DMS153 (cell line): Measurements from ENCODE around the gene SMOC2.

ENCODE experiments used
- DNase-seq: peaks from one replicate; lab custom pipeline; 2025; lab: John Stamatoyannopoulos, UW

The SMOC2 gene

DNA sequence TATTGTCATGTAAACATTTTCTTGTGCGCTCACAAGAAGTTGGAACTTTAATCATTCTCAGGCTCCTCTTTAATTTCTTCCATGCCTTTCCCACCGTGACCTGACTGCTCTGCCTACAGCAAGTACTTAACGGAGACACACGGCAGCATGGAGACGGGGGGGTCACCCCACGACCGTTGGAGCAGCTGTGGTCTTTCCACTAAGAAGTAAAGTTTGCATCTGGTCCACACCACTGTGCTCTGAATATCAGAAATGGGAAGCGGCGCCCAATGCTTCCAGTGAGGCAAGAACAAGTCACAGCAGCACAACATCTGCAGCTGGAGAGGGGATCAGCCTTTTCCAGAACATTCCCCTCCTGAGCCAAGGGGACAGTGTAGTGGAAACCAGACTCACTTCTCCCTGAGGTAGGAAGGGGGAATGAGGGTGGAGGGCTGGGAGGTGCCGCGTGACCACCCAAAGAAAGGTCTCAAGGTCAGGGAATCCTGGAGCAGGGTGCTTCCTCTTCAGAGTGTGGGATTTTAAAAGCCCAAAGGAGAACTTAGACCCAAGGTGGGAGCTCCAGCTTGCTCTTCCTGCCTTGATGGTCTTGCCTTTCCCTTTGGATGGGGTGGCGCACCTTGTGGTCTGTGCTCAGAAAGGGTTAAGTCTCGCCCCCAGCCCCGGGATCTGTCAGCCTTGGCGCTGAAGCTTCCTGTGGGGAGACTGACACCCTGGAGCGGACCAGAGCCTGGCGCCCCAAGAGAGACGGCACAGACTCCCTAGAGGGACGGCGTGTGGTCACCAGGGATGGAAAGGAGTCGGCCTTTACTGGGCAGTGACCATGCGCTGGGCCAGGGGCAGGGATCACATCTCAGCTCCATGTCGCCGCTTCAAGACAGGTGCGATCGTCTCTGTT is 25.6 kb upstream of the SMOC2 start:
- no peak for DNase-seq

DNA sequence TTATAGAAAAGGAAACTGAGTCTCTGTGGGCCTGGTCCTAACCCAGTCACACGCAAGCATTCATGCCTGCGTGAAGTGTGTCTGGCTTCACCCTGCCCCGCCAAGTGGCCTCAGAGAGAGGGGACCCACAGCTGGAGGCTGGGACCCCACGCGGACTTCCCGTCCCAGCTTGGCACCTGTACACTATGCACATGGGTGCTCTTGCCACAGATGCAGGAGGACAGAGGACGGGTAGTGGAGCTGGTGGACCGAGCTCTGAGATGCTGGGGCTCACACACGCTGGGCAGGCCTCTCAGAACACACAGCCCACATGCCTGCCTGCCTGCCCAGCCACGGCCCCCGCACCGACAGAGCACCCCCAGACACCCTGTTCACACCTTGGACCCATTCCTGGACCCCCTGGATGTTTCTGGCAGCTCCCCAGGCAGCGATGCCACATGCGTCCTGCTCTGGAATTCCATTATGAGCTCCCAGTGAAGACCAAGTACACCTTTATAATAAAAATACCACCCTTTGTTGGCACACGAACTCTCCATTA is 24.9 kb upstream of the SMOC2 start:
- DNase-seq = no peak

DNA sequence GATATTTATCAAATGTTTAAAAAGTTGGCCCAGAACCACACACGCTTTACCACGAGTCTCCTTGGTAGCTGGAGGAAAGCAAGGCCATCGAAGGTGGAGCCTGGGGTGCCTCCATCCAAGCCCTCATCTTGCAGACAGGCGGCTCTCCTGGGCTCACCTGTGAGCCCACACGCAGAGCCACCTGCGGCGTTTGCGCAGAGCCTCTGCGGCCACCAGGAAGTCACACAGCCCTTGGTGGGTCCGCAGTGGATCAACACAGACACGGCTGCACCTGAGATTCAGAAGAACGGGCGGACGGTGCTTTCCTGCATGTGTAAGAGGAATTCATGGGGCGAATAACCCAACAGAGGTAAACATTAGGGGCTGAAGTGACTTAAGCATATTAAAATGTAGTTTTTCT is 24.5 kb upstream of the SMOC2 start:
- no peak for DNase-seq

DNA sequence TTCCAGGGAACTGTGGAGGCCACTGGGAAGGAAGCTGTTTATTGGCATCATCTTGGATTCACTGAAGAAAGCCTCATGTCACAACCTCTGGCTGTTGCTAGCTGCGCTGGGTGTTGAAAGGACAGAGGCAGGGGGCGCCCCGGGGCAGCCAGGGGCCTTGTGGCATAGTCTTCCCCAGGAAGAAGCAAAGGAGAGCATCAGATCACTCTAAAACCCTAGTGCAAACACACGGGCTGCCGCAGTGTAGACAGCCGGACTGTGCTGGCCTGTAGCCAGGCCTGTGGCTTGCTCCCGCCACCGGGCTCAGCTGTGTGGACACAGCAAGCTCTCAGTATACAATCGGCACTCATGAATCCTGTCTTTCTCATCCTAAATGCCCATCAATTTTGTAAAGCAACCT is 23.8 kb upstream of the SMOC2 start:
- DNase-seq = no peak

DNA sequence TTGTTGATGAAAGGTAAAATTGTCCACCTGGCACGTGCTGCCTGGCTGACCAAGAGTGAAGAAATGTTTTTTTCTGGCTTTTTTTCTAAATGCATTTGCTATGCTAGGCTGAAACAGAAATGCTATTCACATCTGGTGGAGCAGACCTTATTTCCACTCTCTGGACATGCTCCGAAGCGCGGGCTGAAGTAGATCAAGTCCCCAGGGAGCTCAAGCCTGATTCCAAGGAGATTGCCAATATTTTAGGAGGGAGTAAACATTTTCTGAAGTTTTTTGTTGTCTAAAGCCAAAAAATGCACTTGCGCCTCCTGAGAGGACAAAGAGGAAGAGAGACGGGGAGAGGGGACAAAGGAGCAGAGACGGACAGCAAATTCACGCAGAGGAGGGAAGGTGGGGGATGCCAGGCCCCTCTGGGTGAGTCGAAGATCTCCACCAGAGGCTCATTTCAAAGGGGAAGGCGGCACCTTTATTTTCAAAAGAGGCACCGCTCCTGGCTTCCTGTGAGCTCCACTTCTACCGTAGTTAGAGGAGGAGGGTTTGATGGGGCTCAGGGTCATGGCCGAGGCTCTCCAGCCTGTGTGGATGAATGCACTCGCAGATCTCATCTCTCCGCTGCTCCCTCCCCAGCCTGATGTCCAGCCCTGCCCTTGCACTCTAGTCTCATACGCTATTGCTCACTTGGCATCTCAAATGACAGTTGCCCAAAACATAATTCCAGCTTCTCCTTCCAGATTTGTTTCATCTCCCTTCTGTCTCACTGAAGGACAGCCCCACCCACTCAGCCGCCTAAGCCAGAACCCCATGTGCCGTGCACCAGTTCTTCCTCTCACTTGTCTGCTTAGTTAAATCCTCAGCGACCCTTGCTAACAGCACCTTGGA is 23.1 kb upstream of the SMOC2 start:
- DNase-seq = no peak

DNA sequence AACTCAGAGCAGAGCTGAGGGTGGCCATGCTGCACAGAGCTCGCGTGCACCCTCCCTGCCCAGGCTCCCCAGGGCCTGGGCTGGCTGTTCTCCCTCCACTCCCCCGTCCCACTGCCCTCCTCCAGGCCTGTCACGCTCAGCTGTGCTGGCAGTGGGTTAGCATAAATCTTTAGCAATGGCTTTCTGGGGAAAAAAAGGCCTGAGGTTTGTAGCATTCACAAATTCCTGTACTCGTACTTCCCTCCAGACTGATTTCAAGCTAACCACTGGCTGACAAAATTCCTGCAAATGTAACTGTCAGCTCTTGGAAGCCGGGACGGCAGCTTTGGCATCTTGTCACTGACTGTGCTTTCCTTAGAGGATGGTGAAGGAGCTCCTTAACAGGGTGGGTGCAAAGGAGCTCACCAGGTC is 22.3 kb upstream of the SMOC2 start:
- DNase-seq = no peak

DNA sequence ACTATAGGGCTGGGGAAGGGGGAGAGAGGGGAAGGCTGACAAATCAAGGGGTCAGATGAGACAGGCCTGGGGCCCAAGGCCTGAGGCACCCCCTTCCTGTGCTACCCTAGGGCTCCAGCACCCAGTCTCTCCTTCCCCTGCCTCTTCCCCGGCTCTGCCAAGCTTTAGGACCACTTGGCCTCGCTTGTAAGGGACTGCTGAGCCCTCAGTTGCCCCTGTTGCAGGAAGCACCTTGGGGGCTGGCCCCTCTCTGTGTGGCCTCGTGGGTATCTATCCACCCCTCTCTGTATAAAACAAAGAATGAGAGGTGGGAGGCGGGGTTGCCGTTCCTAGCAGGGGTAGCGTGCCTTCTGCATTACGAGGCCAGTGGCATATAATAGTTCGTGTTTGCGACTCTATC is 21.4 kb upstream of the SMOC2 start:
- no peak for DNase-seq

DNA sequence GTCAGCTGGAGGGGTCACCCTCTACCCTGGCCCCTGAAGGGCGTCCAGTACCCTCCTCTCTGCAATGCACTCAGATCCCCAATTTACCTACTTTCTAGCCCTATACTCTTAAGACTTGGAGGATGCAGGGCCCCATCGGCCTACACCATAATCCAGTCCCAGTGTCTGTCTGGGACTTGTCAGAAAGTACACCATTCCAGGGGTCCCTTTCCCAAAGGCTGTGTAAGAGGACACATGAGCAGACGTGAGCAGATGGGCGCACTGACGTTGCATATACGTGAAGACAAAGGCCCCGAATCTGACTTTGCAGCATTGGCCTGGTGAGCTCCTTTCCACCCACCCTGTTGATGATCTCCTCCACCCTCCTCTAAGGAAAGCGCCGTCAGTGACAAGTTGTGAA is 20.9 kb upstream of the SMOC2 start:
- no peak for DNase-seq

DNA sequence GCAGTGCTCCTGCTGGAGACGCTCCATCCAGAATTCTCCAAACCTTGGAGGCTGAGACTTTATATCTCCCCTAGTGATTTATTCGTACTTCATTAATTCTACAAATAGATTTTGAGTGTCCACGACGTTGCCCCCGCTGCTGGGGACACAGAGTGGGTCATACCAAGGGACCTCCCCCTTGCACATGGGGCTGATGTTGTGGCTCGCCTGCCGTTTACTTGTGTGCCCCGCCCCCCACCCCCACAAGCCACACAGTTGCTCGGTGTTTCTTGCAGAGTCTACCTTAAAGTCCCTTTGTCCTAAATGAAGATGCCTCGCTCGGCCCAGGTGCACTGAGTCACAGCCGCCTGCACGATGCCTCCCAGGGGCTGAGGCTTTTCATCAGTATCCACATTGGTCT is 20.3 kb upstream of the SMOC2 start:
- DNase-seq = no peak

DNA sequence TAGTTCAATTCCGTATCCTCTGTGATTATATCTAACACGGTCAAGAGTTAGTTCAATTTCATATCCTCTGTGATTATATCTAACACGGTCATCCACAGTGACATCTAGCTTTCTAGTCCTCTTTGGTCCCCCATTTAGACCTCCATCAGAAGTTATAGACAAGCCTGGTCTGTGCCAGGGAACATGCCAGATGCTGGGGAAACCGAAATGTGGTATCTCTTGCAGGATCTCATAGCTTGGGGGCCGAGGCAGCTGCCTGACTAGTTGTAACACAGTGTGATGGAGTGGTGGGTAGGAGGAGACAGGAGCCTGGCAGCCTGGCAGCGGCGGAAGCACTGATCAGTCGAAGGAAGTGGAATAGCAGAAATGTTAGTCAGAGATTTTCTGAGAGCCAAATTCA is 13.8 kb upstream of the SMOC2 start:
- no peak for DNase-seq

DNA sequence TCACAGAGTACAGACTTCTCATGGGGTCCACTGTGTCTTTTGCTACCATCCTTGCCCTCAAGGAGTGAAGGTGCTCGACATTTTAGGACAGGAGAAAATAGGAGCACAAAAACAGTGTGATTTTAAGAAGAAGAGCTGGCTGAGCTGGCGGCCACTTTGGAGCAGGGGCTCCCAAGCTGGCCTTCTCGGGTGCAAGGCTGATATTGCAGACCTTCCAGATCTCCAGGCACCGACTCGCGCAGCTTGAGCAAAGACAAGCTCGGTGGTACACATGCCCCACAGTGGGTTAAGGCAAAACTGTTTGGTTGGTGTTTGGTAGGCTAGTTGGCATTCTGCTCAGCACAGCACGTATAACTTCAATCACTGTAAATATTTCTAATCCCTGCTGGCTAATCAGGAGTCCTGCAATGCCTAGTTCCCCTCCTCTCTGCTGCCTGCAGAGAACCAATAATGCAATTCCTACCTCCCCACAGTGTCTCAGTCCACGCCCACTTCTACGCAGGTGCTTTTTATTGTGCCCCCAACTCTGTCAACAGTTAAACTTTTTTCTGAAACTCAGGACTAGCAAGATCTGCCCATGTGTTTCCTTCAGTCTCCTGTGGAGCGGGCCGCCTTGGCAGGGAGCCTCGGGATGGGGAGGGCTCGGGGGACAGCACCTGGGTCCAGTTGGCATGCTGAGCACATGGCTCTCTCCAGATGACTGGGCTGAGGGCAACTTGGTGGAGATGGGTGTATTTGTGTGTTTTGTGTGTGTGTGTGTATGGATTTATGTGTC is 12.7 kb upstream of the SMOC2 start:
- DNase-seq = no peak

DNA sequence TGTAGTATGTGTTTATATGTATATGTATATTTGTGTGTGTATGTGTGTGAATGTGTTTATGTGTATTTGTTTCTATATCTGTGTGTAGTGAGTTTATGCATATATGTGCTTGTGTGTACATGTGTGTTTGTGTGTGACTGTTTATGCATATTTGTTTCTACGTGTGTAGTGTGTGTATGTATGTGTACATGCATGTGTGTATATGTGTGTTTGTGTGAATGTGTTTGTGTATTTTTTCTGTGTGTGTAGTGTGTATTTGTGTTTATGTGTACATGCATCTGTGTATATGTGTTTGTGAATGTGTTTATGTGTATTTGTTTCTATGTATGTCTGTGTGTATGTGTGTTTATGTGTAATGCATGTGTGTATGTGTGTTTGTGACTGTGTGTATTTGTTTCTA is 12.1 kb upstream of the SMOC2 start:
- DNase-seq = no peak

DNA sequence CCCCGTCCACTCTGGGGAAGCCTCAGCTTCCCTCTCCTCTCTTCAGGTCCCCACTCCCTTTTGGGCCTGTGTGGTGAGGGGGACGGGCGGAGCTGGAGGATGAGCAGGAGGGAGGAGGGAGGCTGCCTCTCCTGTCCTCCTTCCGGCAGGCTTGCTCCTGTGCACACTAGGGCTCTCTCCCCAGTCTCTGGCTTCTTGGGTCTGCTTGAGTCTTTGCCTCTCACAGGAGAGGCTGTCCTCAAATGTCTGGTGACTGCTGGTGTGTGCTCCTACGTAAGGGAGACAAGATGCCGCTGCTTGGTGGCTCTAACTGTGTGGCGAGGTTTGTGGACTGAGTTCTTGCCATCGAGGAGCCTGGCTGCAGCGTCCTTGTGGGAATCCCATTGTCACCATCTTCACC is 8.8 kb upstream of the SMOC2 start:
- DNase-seq = no peak

DNA sequence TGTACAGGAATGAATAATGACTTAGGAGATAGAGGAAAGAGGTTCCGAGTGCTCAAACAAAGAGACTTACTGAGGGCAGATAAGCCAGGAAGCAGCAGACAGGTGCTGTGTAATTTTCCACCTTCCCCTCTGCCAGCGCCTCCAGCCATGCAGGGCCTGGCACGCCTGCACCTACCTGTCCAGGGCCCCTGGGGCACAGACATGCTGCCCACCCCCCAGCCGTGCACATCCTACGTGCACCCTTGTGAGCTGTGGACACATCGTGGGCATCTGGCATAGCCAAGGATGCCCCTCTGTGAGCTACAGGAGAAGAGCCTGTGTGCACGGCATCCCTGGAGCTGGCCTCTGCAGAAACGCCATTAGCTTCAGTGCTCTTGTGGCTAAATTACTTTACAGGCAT is 7.1 kb upstream of the SMOC2 start:
- no peak for DNase-seq

DNA sequence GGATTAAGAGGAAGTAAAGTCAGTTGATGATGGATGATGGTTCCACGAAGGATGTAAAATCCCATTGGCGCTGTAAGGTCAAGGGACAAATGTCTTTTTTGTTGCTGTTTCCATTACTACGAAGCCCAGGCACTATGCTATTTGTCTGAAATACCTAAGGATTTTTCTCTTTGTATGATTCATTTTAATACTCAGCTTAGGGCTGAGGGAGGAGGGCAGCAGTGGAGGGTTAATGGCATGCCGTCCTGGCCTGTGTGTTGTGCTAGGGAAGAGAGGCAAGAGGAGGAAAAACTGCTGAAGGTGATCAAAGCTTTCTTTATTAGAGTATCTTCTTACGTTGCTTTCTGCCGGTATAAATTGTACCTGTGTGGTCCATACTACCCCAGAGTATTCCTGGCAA is 6.5 kb upstream of the SMOC2 start:
- no peak for DNase-seq

DNA sequence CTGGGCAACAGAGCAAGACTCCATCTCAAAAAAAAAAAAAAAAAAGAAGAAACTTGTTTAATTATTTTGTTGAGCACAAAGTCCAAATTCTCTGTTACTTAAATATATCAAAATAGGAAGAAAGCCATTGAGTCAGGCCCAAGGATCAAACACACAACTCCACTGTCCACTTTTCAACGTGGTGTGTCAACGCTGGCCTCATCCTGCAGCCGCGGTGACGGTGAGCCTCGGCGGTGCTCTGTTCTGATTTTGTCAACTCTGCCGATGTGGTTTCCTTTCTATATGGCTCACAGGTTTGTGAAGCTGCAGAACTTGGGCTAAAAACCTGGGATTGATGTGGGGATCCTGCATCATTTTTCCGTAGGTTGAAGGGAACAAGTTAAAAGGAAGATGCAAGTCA is 3.2 kb upstream of the SMOC2 start:
- no peak for DNase-seq

DNA sequence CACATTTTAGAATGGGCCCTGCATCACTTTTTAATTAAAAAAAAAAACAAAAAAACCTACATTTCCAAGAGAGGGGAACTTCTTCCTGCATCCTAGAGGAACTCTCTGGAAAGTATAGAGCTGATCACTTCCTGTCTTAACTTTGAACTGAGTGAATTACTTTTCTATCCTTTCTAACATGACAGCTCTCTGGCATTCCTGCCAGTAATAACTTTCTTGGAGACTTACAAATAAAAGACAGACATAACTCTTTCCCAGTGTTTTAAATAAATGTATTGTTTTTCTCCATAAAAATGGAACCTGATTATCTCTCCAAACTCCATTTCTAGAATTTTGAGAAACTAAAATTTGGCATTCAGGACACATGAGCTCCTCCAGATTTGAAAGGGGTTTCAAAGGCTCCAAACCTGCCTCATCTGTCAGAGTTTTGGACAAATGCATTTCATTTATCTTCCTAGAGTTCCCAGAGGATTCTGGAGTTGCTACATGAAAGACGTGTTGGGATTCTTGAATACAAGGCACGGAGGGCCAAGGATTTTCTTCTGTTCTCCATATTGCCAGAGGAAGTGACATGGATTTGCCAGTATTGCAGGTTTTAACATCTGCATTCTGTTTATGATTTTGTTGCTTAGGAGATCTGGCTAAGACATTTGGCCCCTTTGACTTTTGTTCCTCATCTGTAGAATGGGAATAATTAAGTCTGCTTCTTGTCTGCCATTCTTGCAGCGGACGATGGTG is 2.0 kb upstream of the SMOC2 start:
- DNase-seq = no peak

DNA sequence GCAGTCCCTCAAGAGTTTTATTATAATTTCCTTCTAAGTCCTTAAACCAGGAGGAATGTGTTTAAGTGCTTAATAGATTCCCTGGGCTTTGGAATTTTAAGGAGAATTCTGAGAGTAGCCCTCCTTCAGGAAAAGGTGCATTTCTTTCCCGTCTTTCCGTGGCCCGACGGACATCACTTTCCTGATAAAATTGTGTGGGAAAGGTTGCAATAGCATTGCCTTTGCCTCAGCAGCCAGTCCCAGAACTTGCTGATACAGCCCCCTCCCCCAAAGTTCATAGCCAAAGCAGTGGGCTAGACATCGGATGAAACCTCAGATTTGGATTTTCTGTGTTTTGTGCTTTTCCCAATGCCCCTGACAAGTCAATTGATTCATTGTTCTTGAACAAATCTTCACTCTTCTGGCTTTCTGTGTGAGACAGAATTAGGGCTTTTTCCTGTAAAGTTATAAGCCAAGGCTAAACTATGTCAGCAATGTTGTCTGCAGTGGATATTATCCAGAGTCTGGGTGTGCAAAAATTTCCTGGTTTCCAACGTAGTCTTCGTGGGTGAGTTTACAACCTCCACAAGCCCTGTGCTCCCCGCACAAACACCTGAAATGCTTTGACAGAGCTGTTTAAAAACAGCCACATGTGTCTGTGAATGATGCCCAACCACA is 1.1 kb upstream of the SMOC2 start:
- DNase-seq = no peak

DNA sequence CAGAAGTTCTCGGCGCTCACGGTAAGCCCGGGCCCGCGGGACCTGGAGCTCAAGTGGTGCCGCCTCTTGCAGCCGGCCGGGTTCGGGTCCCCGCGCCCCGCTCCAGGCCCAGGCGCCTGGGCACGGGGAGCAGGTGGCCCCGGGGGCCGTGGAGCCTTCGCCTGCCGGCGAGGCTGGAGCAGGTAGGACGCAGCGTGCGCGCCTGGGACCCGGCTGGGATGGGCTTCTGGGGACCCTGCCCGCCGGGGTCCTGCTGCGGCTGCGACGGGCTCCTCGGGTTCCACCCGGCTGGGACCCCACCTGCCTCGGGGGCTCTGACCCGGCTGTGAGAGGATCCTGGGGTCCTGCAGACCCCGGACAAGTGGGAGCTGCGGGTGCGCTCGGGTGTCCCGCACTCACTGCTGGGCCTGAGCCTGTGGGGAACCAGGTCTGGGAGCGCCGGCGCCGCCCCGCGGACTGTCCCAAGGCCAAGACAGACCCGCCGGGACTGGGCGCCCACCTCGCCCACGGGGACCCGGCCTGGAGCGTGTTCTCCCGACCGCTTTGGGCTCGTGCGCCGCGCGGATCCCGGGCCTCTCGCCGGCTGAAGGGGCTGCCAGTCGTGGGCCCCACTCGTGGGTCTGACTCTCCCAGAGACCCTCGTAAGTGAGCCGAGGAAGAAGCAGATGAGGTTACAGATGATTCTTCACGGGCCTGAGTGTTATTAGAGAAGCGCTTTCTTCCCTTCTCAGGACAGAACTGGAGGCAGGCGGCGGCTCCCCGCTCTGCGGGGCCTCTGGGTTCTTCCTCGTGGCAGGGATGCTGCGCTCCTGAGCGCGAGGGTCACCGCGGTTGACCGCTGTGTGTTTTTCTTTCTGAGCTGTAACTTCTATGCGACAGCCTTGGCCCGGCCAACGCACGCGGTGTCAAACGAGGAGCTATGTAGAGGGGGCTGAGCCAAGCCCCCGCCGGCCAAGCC is 729 bp downstream of the SMOC2 start:
- no peak for DNase-seq

DNA sequence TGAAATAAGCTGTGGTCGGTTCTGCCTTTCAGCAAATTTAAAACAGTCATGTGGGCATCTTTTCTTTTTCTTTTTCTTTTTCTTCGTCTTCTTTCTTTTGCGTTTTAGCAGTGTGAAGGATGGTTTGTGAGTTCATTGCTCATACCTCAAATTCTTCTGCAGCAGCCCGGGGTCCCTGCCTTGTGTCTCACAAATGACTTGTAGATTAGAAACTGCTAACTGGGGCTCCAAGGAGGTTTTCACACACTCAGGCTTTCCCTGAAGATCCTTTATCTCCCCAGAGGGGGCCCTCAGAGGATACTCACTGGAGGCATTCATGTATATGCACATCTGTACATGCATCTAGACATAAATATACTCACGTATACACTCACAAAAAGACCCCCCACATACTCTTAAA is 1.7 kb downstream of the SMOC2 start:
- DNase-seq = no peak
